Testis (tissue), 2 donors: Measurements from ENCODE around the gene GNPDA2.

ENCODE experiments used
- POLR2A ChIP-seq: fragments of 450-650 bp; IDR thresholded peaks from one replicate; pipeline ENCODE4 v1.6.1; 2017; ENCODE audit warnings: antibody characterized with exemption, mild to moderate bottlenecking, moderate library complexity
- TF ChIP-seq, protein P1 (sequence below), 3 experiments: fragments of 450-650 bp in 2 of 3; fragments of 200-600 bp in 1 of 3; sonication (generic) in 1 of 3; IDR thresholded peaks; one replicate each; pipeline ENCODE4 v1.5.1; 2016 to 2019; ENCODE audit warnings: antibody characterized with exemption in 3 of 3, mild to moderate bottlenecking in 2 of 3, moderate library complexity in 1 of 3

DNA sequence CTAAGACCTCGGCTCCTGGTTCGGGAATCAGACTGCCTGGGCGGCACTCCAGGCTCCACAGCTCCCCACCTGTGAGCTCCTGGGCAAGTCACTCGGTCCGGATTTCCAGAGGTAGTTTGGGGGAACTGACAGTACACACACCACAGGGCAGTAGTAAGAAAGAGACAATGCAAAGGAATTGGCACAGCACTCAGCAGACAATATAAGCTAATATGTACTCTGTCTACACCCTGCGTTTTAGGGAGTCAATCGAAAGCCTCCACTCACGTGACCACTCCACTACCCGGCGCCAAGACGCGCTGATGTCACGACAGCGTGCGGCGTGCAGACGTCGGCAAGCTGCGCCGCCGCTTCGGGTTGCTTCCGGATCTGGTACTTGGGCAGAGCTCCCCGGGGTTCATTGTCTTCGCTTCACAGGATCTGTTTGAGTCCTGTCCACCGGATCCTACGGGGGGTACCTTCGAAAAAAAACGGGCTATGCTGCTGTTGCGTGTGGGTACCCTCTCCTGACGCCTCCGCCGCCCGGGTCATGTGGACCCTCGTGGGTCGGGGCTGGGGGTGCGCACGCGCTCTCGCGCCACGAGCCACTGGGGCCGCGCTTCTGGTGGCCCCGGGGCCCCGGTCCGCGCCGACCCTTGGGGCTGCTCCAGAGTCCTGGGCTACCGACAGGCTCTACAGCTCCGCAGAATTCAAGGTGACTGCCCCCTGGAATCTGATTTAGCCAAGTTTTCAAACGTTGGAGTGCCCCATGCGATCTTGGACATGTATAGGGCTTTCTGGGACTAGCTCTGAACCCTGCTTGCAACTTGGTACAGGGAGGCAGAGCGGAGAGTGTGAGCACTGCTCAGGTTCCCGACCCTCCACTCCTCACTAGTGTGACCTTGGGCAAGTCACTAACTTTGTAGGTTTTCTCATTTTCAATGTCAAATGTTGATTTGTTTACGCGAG is 48.0 kb downstream of the GNPDA2 start, which contains the start of gene GUF1:
- TF ChIP-seq POLR2A, result no peak
- TF ChIP-seq, protein P1, sequence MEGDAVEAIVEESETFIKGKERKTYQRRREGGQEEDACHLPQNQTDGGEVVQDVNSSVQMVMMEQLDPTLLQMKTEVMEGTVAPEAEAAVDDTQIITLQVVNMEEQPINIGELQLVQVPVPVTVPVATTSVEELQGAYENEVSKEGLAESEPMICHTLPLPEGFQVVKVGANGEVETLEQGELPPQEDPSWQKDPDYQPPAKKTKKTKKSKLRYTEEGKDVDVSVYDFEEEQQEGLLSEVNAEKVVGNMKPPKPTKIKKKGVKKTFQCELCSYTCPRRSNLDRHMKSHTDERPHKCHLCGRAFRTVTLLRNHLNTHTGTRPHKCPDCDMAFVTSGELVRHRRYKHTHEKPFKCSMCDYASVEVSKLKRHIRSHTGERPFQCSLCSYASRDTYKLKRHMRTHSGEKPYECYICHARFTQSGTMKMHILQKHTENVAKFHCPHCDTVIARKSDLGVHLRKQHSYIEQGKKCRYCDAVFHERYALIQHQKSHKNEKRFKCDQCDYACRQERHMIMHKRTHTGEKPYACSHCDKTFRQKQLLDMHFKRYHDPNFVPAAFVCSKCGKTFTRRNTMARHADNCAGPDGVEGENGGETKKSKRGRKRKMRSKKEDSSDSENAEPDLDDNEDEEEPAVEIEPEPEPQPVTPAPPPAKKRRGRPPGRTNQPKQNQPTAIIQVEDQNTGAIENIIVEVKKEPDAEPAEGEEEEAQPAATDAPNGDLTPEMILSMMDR (IDR thresholded peaks at IDR 0.05), result no peak
